Measurements from ENCODE around the gene ARMH2.

- no peak for TF ChIP-seq PAX8 (IDR thresholded peaks at IDR 0.05)
- no peak for TF ChIP-seq CHD1 (IDR thresholded peaks at IDR 0.05; ENCODE audit: low read depth, low read length)
- no peak for TF ChIP-seq CTCF (IDR thresholded peaks at IDR 0.05 in 2 of 3, conservative IDR thresholded peaks at IDR 0.05 in 1 of 3; ENCODE audit: control insufficient read depth in 2 of 3, extremely low read depth in 1 of 3, insufficient read depth in 1 of 3, low read depth in 3 of 3, low read length in 3 of 3)
- TF ChIP-seq MAX (IDR thresholded peaks at IDR 0.05; ENCODE audit: low read depth, low read length): no peak
- TF ChIP-seq BCL11A (IDR thresholded peaks at IDR 0.05; ENCODE audit: low read depth, low read length): no peak
- TF ChIP-seq BHLHE40 (IDR thresholded peaks at IDR 0.05; ENCODE audit: borderline replicate concordance in 1 of 2, low read depth in 2 of 2, low read length in 1 of 2): no peak
- no peak for TF ChIP-seq TCF12 (IDR thresholded peaks at IDR 0.05; ENCODE audit: low read depth, low read length)
- TF ChIP-seq KAT2A (conservative IDR thresholded peaks at IDR 0.05; ENCODE audit: control insufficient read depth, low read depth, low read length): no peak
Observed at GRCh38 chr6:24845578-24845977, 46.9 kb upstream of the ARMH2 start.

Data from GM12878 (cell line).